DMS79 (cell line): ENCODE results near the gene SACS.
"Not testable (repeated sequence)": the region's sequence is repeated elsewhere in the genome, so short reads cannot be mapped to it uniquely, and the experiment has no call there.

Experiments used
- DNase-seq: peaks from one replicate; lab custom pipeline; 2025; lab: John Stamatoyannopoulos, UW

SACS gene

DNA sequence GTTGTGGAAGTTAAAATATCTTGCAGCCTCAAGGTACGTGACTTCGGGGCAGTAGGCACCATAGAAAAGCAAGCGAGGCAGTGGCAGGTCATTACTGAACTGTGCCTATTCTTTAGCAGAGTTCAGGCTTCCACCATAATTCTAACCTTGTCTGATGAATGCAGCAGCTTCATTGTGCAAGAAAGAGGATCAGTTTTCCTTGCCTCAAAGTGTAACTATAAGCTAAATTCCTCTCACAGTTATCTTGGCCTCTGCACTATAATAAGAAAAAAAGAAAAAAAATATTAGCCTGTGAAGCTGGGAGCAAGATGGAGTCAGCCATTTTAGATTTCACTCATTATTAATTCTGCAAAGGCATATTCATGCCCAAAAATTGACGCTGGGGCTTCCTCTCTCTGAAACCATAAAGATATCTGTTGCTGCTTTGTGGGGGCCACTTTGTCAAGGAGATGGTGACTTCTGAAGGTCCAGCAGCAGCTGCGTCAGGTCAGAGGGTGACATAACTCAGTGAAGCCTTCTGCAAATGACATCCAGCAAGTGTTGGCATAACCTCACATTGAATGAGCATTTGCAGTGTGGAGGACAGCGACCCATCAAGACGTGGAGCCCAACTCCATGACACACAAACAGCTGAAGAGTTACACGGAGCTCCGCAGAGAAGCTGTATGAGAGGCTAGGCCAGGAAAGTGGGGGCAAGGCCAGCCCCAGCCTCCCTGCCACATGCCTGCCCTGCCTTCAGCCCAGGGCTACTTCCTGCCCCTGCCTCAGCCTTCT, 23.1 kb upstream of the SACS start:
- DNase-seq: no peak

DNA sequence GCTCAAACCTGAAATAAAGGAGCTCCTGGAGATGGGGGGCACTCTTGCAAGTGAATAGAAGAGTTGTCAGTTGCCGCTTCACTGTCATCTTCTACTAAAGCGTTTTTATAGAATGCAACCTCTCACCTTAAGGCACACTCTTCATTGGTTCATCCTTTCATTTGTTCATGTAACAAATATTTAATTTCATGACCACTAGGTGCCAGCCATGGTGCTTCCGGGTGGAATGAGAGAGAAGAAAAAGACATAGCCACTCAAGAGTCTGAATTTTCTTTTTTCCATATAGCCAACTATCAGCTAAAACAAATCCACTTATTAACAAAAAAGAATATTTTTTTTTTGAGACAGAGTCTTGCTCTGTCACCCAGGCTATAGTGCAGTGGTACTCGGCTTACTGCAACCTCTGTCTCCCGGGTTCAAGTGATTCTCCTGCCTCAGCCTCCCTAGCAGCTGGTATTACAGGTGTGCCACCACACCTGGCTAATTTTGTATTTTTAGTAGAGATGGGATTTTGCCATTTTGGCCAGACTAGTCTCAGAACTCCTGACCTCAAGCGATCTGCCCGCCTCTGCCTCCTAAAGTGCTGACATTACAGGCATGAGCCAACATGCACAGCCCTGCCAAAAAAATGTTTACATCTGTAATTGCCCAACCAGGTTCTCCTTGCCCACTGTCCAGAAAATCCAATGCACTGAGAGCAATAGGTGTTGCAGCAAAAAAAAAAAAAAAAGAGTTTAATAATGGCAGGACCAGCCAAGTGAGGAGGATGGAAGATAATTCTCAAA, 22.1 kb upstream of the SACS start:
- DNase-seq: no peak

DNA sequence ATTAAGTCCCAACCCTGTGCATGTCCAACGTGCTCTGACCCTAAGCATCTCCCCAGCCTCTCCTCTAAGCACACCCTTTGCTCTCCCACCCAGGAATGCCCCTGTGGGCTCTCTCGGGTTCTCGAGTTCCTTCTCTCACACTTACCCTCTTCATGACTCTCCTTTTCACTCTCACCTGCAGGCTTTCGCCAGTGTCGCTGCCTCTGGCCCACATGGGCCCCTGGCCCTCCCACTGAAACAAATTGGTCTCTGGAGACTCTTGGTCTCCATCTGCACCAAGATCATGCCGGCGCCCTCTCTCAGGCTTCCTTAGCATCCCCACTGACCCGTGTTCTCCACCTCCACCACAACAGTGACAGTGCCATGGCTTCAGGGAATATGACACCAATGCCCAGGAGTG, 19.6 kb upstream of the SACS start:
- DNase-seq: no peak

DNA sequence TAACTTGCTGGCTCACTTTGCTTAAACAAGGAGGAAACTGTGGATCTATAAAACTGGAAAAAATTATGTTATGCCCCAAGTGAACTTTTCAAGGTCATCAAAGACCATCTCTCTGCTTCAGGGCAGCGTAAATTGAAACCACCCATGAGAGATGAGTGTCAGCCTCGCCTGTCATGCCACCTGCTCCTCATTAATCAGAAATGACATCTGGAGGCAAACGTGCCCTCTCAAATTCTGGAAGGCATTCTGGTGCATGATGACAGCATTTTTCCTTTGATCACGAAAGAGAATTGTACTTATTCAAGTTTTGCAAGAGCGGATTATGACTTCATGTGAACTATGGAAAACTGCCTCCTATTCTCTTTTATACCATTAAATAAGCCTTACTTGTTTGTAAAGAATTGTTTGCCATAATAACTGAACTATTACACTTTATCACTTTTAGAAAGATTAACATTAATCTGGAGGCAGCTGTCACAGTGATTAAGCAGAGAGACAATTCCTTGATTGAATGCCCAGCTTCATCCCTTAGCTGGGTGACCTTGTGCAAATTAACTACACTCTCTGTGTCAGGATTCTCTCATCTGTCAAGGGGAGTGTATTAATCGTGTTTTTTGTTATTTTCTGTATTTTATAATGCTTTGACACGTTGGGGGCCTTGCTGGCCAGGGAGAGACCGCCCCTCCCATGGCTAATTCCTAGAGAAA, 17.0 kb upstream of the SACS start:
- DNase-seq: no peak

DNA sequence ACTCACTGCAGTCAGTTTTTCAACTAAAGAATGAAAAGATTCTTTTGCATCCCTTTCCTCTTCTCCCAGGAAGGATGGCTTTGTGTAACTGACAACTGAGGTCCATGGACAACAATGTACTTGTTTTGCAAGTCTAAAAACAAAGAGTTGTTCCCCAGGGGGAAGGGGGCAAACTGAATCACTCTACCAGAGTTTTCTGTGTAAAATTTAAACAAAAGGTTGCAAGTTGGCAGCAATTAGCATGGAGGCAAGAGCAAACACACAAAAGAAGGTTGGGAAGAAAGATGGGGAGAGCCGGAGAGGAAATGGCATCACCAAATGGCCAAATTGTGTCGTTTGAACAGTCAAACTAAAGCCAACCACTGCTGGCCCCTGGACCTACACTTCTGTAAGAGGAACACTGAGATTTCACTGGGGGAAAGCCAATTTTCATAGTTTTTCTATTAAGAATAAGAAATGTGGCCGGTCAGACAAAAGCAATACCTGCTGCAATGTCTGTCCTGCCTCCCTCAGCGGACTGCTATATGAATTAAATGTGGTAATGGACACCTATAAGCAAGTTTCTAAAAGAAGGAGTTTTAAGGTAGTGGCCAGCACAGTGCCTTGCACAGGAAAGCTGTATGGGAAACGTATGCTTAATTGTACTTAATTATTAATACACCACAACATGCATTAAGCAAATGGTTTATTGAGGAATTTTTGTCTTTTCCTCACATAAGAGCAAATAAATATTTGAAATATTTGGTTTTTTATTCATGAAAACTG, 16.1 kb upstream of the SACS start:
- no peak for DNase-seq

DNA sequence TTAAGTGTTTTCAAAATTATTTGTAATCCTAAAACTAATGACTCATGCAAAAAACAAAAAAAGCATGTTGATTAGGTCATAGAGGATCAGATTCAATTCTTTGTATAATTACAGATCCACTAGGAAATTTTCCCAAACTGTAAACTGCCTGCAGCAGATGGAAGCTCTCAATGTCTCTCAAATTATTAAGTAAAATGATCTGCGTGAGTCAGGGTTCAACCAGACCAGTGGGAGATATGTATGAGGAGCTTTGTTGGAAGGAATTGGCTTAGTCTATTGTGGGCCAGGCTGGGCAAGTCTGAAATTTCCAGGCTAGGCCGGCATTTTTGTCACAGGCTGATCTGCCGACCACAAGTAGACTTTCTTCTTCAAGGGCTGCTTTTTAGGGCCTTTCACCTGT, 14.4 kb upstream of the SACS start:
- no peak for DNase-seq

DNA sequence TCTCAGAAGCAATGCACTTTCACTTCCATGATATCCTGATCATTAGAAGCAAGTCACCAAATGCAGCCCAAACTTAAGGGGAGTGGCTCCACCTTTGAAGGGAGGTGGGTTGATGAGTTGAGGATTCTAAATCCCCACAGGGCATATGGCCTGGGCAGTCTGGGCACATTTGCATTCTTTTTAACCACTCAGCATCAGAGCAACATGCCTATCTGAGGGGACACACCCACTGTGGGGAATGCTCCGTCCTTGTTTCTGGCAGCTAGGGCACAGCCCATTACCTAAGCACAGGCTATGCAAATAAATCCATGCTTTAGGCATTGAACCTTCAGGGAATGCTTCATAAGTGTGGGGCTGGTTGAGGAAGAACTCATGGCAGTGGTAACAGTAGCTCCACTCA, 12.3 kb upstream of the SACS start:
- DNase-seq: no peak

DNA sequence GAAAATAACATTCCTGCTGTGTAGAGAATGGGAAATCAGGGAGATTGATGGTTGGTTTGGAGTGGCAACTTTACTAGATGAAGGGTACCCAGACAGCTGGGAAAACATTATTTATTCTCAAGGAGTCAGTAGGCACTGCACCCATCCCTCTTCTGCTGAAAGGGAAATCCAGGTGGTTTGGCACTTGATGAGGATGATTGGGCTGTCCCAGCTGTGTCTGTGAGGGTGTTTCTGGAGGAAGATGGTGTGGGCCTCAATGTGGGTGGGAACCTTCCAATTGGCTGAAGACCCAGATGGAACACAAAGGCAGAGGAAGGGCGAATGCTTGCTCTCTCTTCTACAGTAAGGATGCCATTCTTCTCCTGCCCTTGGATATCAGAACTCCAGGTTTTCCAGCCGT, 10.4 kb upstream of the SACS start:
- DNase-seq: no peak

DNA sequence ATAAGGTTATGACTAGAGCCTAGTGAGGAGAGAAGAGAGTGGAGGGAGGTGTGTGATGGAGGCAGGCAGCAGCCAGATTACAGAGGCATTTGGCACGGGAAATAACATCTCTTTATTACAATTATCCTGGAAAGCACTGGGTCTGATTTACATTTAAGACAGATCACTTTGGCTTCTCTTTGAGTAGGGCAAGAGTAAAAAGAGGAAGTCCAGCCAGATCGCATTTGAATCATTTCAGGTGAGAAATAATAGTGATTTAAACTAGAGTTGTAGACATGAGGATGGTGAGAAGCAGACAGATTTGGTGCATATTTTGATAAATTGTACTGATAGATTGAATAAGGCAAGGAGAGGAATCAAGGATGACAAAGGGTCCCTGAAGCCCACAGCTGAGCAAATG, 9.6 kb upstream of the SACS start:
- no peak for DNase-seq

DNA sequence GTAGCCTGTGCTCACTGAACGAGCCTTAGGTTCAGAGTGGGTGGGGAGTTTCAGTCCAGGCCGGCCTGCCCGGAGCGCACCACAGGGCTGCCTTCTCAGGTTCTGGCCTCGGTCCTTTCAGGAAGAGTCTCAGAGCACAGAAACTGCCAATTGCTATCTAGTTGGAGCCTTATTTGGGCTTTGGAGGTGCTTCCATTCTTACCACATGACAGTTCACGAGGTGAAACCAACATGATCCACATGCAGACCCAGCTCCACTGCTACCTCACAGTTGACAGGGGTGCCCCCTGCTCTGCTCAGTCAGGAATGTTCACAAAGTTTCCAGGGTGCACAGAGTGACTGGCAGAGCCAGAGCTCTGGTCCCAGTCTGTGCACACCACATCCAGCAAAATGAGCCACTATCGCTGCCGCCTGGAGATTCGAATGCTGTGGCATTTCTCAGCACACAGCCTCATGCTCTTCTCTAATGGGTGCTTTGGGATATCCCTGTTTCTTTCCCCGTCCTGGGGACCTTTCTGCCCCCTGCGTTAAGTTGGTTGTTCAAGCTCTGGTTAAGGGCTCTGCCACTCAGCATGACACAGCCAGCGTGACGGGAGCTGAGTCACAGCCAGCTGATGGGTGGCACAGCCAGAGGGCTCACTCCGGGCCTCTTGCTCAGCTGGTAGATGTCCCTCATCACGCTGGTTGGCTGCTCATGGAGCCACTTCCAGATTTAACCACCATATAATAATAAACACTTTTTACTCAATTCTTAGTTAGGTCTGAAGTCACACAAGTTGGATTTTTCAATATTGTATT, 7.5 kb upstream of the SACS start:
- no peak for DNase-seq

DNA sequence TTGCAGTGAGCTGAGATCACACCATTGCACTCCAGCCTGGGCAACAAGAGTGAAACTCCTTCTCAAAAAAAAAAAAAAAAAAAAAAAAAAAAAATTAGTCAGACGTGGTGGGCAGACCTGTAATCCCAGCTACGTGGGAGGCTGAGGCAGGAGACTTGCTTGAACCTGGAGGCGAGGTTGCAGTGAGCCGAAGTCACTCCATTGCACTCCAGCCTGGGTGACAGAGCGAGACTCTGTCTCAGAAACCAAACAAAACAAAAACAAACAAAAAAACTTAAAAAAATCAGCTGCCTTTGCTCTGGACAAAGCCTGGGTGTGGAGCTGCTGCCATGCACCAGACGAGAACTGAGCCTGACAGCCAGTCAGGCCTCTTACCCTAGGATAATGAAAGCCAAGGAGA, 6.8 kb upstream of the SACS start:
- not testable (repeated sequence) for DNase-seq

DNA sequence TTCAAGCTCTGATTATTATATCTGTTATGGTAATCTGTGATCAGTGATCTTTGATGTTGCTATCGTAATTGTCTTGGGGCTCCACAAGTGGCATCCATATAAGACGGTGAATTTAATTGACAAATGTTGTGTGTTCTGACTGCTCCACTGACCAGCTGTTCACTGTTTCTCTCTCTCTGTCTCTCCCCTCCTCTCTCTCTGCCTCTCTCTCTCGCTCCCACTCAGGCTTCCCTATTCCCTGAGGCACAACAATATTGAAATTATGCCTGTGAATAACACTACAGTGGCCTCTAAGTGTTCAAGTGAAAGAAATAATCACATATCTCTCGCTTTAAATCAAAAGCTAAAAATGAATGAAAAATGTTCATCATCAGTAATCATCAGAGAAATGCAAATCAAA, 4.4 kb upstream of the SACS start:
- DNase-seq: no peak

DNA sequence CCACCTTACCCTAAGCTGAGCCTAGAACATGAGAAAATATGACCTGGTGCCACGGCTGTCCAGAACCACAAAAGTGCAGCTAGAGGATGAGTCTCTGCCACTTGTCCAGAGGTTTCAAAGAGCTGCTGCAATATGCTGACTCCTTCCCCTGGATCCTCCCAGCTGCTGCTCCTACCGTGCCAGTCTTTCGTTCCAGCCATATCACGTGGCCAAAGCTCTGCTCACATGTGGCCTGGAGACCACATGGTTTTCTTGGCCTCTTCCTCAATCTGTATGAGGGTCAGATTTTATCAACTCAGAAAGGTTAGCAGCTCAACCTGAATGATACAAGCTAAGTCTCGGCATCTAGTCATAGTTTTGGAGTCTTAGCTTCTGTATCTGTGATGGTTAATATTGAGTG, 3.2 kb upstream of the SACS start:
- no peak for DNase-seq

DNA sequence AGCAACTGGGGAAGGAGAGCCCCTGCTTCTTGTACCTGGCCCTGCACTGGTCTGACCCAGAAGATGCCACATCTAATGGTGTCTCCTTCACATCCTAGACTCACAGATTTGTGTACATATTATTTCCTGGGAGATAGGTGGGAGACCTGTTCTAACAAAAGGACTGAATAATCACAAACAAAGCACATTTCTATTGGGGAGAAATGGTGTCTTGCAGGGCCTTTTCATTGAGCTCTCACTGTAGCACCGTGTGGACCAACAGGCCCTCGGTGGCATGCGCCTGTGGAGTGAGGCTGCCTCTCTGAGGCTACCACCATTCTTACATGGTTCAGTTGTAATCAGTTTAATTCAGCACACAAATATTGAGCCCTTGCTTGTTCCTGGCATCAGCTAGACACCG, 989 bp upstream of the SACS start:
- DNase-seq: no peak

DNA sequence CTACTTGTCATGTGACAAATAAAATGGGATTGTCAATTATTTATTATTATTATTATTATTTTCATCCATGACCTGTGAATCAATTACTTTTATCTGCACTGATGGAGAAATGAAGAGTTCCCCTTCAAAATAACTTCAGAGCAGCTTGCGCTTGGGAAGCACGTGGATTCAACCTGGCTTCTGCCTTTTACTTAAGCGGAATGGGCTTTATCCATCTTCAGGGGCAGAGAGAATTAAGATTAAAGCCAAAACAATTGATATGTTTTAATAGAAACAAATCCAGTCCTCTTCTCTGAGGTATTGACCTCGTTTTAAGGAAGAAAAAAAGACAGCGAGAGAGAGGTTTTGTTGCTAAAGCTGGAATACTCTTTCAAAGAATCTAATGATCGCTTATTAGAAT, 876 bp downstream of the SACS start:
- DNase-seq: no peak

DNA sequence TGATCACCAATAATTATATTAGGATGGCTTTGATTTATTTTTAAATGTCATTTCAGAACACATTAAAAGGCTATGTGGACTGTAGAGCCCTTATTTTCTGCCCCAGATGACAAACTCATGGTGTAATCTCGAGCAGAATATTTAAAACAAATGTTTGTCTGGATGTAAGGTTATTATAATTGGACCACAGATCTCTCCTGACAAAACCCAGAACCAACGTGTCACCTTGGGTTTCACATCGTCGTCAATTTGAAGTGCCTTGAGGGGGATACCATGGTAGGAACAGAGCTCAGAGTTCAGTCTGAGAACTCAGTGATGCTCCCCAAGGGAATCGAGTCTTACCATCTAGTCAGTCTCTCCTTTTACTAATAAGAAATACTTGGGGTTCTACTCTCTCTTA, 2.8 kb downstream of the SACS start:
- no peak for DNase-seq

DNA sequence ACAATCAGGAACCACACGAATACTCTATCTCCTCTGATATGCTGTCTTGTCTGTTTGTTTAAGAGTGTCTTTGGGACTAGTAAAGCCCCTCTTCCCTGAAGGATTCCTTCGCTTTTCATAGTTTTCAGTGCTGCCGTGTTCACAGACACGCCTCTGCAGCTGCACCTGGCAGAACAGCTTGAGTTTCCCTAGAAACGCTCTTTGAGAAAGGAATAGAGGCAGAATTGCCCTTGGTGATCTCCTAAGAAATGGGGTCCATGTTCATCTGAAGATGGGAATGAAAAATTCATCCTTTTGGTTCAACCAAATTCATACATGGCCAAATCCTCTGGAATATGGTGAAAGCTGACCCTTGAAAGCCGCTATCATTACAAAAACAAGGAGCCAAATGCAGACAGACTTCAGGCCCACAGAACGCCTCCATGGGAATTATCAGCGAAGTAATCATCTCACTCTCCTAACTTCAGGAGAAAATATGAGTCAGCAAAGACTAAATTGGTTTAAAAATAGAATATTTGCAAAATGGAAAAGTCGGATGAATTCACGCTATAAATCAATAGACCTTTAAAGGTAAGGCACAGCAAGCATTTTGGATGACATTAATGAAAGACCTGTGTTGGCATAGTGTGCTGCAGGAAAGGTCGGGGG, 5.5 kb downstream of the SACS start:
- no peak for DNase-seq

DNA sequence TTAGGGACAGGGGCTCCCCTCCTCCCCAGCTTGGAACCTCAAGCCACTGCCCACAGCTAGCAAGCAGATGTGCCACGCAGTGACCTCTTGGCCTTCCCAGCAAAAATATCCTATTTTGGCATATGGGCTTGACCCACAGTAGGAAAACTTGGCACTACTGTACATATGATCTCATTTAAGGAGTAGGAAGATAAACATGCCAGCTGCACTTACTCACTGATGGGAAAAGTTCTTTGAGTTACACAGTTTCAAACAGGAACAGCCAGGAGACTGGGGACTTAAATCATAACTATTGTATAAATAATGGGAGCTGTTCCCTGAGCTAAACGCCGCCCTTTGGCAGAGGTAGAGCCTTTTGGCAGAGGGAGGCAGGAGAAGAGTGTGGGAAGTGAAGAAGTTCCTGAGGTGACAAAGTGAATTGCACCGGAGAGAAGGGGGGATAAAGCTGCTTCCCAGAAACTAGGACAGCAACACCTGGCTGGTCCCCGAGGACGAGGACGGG, 6.1 kb downstream of the SACS start:
- DNase-seq: no peak

DNA sequence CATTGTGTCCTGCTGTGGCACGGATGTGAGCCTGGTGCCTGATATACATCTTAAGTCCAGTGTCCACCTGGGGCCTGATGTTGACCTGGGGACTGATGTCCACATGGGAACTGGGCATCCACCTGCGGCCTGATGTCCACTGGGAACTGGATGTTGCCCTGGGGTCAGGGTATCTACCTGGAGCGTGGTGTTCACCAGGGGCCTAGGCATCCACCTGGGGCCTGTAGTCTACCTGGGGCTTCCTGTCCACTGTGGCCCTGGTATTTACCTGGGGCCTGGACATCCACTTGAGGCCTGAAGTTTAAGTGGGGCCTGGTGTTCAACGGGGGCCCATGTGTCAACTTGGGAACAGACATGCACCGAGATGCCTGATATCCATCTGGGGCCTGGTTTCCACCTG, 11.9 kb downstream of the SACS start:
- DNase-seq: no peak

DNA sequence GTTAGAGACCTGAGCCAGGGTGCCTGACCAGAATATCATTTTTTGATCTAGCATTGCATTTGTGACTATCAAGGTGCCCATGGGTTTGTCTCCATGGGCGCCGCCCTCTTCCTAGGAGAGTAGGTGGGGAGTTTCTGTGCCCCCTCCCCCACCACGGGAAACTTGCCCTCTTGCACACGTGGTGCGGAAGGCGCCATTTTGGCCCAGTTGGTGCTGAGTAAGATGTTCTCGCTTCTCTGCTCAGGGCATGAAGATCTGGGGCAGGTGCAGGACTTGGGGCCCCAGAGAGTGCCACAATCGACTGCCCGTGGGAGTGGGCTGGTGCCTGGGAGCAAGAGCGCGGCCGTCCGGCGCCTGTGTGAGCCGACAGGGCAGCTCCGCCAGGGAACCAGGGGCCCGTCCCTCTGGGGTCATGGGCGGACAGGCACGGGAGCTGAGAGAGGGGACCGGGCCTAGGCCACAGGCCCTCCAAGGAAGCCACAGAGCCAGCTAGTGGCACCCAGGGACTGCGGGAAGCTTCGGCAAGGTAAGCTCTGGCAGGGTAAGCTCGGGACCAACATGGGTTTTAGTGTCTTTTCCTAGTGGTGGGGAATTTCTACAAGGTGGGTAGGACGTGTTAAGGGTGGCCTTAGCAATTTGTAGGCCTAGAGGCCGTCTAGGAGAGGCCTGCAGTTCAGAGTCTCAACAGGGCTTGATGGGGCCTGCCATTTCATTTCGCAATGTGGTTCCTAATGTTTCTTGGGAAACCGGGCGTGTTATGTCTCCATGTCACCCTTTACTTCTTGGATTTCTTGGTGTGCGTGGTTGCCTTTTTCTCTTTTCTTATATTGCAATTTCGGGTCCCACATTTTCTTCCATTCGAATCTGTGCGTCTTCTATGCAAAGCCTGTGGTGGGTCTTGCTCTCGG, 14.5 kb downstream of the SACS start:
- DNase-seq: no peak
